ENCODE measurements around the gene SMIM1. TPM values are rescaled to one million over a fixed set of nuclear protein-coding genes. Genes with fewer than 3 reads are reported as not detected.

SMIM1 gene
- polyA plus RNA-seq, 3 donors: 1.1 to 2.7 (median 1.4) TPM

DNA sequence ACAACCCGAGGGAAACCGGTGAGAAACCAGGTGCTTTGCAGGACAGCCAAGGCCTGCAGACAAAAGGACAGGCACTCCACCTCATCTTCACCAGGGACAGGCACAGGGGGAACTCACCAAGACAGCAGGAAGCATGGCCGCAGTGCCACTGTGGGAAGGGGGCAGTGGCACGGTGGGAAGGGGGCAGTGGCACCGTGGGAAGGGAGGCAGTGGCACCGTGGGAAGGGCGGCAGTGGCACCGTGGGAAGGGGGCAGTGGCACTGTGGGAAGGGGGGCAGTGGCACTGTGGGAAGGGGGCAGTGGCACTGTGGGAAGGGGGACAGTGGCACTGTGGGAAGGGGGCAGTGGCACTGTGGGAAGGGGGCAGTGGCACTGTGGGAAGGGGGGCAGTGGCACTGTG is 52.1 kb downstream of the SMIM1 start:
- no peak overlapping the region for H3K27ac Mint-ChIP-seq
- no peaks in the 10 kb centered on the region for H4K20me1 ChIP-seq (ENCODE audit: insufficient read depth, low read length)
- 96% methylated on average over 3 of the region's 8 CpGs for WGBS (ENCODE audit: insufficient coverage)
- H3K4me1 ChIP-seq (ENCODE audit: control insufficient read depth in 1 of 2, insufficient read depth in 2 of 2, low read length in 2 of 2): no peaks in the 10 kb centered on the region
- H3K27ac ChIP-seq (ENCODE audit: low read depth in 1 of 2, low read length in 2 of 2): no peak overlapping the region
- H3K36me3 ChIP-seq (replicated peaks in 1 of 2; ENCODE audit: control insufficient read depth in 1 of 2, insufficient read depth in 2 of 2, low read length in 2 of 2): peaks cover 58 to 100% of the 10 kb centered on the region in 2 donors
- no peaks in the 10 kb centered on the region for H3K27me3 Mint-ChIP-seq (ENCODE audit: low read depth in 3 of 3)
- no peaks in the 10 kb centered on the region for H3K79me2 ChIP-seq (ENCODE audit: insufficient read depth, low read length)
- no peak overlapping the region for H3K4me3 ChIP-seq (replicated peaks in 1 of 3; ENCODE audit: low read depth in 2 of 3, low read length in 3 of 3)
- no peaks in the 10 kb centered on the region for H3K9me3 Mint-ChIP-seq
- no peak for DNase-seq
- H3K4me3 Mint-ChIP-seq: no peak overlapping the region
- no peak overlapping the region for H3K4me2 ChIP-seq (replicated peaks; ENCODE audit: extremely low read depth, low read length, poor library complexity, severe bottlenecking)
- H3K9ac ChIP-seq (ENCODE audit: insufficient read depth, low read length, poor library complexity, severe bottlenecking): no peak overlapping the region
- no peak overlapping the region for H2AFZ ChIP-seq (ENCODE audit: insufficient read depth, low read depth, low read length, poor library complexity, severe bottlenecking)
- H3K36me3 Mint-ChIP-seq: peaks cover 86 to 89% of the 10 kb centered on the region in 2 donors
- no peaks in the 10 kb centered on the region for H3K4me1 Mint-ChIP-seq
- H3K9me3 ChIP-seq (replicated peaks in 1 of 2; ENCODE audit: control insufficient read depth in 1 of 2, insufficient read depth in 1 of 2, low read length in 2 of 2): no peaks in the 10 kb centered on the region
- intact Hi-C loops (cut with micrococcal nuclease): no loop called here
- no peak for TF ChIP-seq CTCF (IDR thresholded peaks at IDR 0.05)
- no peaks in the 10 kb centered on the region for H3K27me3 ChIP-seq (ENCODE audit: control insufficient read depth in 2 of 2, insufficient read depth in 2 of 2, low read length in 2 of 2)

DNA sequence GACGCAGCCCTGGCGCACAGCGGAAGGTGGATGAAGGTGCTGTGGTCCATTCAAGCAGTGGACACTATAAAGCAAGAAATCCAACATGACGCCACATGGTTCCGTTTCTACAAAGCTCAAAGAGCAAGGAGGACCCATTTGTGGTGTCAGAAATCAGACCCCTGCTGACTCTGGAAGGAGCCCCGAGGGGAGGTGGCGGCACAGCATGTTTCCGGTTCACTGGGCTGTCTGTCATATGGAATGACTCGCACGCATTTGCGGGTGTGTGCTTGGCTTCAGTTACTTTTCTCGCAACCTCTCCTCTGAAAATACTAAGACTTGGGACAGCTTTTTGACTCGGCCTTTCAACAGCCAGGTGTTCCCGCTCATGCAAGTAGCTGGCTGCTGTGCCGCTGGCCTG is 52.8 kb downstream of the SMIM1 start:
- no peak overlapping the region for H3K27ac Mint-ChIP-seq
- H3K27me3 Mint-ChIP-seq (ENCODE audit: low read depth in 3 of 3): no peaks in the 10 kb centered on the region
- Histone ChIP-seq H3K79me2 (ENCODE audit: insufficient read depth, low read length) (no peaks in the 10 kb centered on the region), H2AFZ (ENCODE audit: insufficient read depth, low read depth, low read length, poor library complexity, severe bottlenecking) (no peak overlapping the region), H3K9ac (ENCODE audit: insufficient read depth, low read length, poor library complexity, severe bottlenecking) (no peak overlapping the region), H3K4me3 (replicated peaks in 1 of 3; ENCODE audit: low read depth in 2 of 3, low read length in 3 of 3) (no peak overlapping the region), H3K27ac (ENCODE audit: low read depth in 1 of 2, low read length in 2 of 2) (no peak overlapping the region), H3K4me2 (replicated peaks; ENCODE audit: extremely low read depth, low read length, poor library complexity, severe bottlenecking) (no peak overlapping the region), H3K27me3 (ENCODE audit: control insufficient read depth in 2 of 2, insufficient read depth in 2 of 2, low read length in 2 of 2) (no peaks in the 10 kb centered on the region), H3K36me3 (replicated peaks in 1 of 2; ENCODE audit: control insufficient read depth in 1 of 2, insufficient read depth in 2 of 2, low read length in 2 of 2) (peaks cover 64 to 100% of the 10 kb centered on the region in 2 donors), H3K9me3 (replicated peaks in 1 of 2; ENCODE audit: control insufficient read depth in 1 of 2, insufficient read depth in 1 of 2, low read length in 2 of 2) (no peaks in the 10 kb centered on the region), H3K4me1 (ENCODE audit: control insufficient read depth in 1 of 2, insufficient read depth in 2 of 2, low read length in 2 of 2) (no peaks in the 10 kb centered on the region), H4K20me1 (ENCODE audit: insufficient read depth, low read length) (no peaks in the 10 kb centered on the region)
- H3K36me3 Mint-ChIP-seq: peaks cover 87 to 89% of the 10 kb centered on the region in 2 donors
- DNase-seq: no peak
- H3K4me1 Mint-ChIP-seq: no peaks in the 10 kb centered on the region
- no peak overlapping the region for H3K4me3 Mint-ChIP-seq
- no peak for TF ChIP-seq CTCF (IDR thresholded peaks at IDR 0.05)
- WGBS (ENCODE audit: insufficient coverage): 94% methylated on average over 14 of the region's 15 CpGs
- no peaks in the 10 kb centered on the region for H3K9me3 Mint-ChIP-seq
- intact Hi-C loops (cut with micrococcal nuclease): no loop called here

Small RNA genes lying within 50 kb of the gene (small RNA-seq; reads per million reads assigned to genes)
- gene RF02197 (ENCODE audit: insufficient read length, low read depth) (not detected), gene RN7SL574P (ENCODE audit: insufficient read length, low read depth) (not detected)

Other genes with a start within 250 kb of the SMIM1 start
- gene MEGF6, start 161.2 kb upstream of the SMIM1 start, polyA plus RNA-seq: 1 to 10 TPM in 2 of 3 donors, under 1 TPM in 1; 0.39 to 3.8 (median 1.2) TPM
- 10 to 100 TPM; 16.1 to 19.7 (median 18.5) TPM for gene TPRG1L, start 147.7 kb upstream of the SMIM1 start, polyA plus RNA-seq
- gene WRAP73, start 122.6 kb upstream of the SMIM1 start, polyA plus RNA-seq: 10 to 100 TPM; 26.1 to 64.9 (median 33.2) TPM
- gene TP73, start 120.2 kb upstream of the SMIM1 start, polyA plus RNA-seq: under 1 TPM in 2 of 3 donors, not detected in 1; 0.21 to 0.42 TPM
- gene CCDC27, start 20.3 kb upstream of the SMIM1 start, polyA plus RNA-seq: not detected
- gene LRRC47, start 23.7 kb downstream of the SMIM1 start, polyA plus RNA-seq: 10 to 100 TPM; 17.8 to 24.8 (median 18.0) TPM
- 10 to 100 TPM in 2 of 3 donors, 1 to 10 TPM in 1; 8.3 to 25.1 (median 13.0) TPM for gene CEP104, start 84.5 kb downstream of the SMIM1 start, polyA plus RNA-seq
- gene DFFB, start 84.7 kb downstream of the SMIM1 start, polyA plus RNA-seq: 10 to 100 TPM in 1 of 3 donors, 1 to 10 TPM in 2; 5.9 to 14.7 (median 6.6) TPM
- 10 to 100 TPM; 19.1 to 46.0 (median 21.3) TPM for gene C1orf174, start 127.5 kb downstream of the SMIM1 start, polyA plus RNA-seq